ENCODE results near the gene PHF20. TPM values are rescaled to one million over a fixed set of nuclear protein-coding genes. Genes with fewer than 3 reads are reported as not detected.
"Not testable (repeated sequence)": the region's sequence is repeated elsewhere in the genome, so short reads cannot be mapped to it uniquely, and the experiment has no call there.

Gene PHF20
- total RNA-seq, 1 donor from 2014 or later: 37.6 TPM

DNA sequence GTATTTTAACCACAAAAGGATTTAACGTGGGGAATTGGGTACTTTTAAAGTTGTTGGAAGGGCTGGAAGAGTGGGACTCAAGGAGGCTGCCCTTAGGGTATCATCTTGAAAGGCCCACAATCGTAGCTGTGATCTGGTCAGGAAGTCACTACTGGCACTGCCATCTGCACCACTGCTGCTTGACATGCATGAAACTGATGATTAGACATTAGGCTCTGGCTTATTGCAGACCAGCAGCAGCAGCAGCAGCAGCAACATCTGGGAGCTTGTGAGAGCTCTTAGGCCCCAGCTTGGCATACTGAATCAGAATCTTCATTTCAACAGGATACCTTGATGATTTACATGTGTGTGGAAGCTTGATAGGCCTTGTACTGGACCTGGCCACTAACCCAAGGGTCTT lies 68.6 kb downstream of the PHF20 start:
- Mint-ChIP-seq H3K27ac (no peak overlapping the region), H3K27me3 (no peaks in the 10 kb centered on the region), H3K36me3 (peaks cover 35% of the 10 kb centered on the region), H3K4me3 (no peak overlapping the region), H3K9me3 (peaks cover 6% of the 10 kb centered on the region), H3K4me1 (ENCODE audit: unreplicated experiment) (peaks cover 6% of the 10 kb centered on the region)
- DNase-seq (ENCODE audit: extremely low spot score, unreplicated experiment): no peak
- TF ChIP-seq, protein P1, sequence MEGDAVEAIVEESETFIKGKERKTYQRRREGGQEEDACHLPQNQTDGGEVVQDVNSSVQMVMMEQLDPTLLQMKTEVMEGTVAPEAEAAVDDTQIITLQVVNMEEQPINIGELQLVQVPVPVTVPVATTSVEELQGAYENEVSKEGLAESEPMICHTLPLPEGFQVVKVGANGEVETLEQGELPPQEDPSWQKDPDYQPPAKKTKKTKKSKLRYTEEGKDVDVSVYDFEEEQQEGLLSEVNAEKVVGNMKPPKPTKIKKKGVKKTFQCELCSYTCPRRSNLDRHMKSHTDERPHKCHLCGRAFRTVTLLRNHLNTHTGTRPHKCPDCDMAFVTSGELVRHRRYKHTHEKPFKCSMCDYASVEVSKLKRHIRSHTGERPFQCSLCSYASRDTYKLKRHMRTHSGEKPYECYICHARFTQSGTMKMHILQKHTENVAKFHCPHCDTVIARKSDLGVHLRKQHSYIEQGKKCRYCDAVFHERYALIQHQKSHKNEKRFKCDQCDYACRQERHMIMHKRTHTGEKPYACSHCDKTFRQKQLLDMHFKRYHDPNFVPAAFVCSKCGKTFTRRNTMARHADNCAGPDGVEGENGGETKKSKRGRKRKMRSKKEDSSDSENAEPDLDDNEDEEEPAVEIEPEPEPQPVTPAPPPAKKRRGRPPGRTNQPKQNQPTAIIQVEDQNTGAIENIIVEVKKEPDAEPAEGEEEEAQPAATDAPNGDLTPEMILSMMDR (conservative IDR thresholded peaks at IDR 0.05): no peak

DNA sequence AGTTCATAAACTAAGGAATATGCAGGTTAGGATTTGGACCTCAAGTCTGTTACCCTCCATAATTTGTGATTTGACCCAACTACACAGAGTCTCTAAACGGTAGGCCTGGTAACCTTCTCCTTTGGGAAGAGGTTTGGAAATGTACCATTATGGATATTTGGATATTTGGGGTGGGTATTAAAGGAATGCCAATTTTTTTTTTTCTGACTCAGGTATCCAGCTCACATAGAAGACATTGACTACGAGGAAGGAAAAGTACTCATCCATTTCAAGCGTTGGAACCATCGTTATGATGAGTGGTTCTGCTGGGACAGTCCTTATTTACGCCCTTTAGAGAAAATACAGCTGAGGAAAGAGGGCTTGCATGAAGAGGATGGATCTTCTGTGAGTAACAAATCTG lies 70.5 kb downstream of the PHF20 start:
- no peak for DNase-seq (ENCODE audit: extremely low spot score, unreplicated experiment)
- Mint-ChIP-seq H3K27me3 (no peaks in the 10 kb centered on the region), H3K27ac (no peak overlapping the region), H3K4me3 (no peak overlapping the region), H3K9me3 (peaks cover 6% of the 10 kb centered on the region), H3K4me1 (ENCODE audit: unreplicated experiment) (peaks cover 4% of the 10 kb centered on the region), H3K36me3 (peaks cover 40% of the 10 kb centered on the region)
- TF ChIP-seq, protein P1 (conservative IDR thresholded peaks at IDR 0.05): no peak

GRCh38 chr20:35843894-35844293 lies 72.1 kb downstream of the PHF20 start:
- not testable (repeated sequence) for H3K4me3 Mint-ChIP-seq; DNase-seq (ENCODE audit: extremely low spot score, unreplicated experiment); H3K4me1 Mint-ChIP-seq (ENCODE audit: unreplicated experiment); H3K9me3 Mint-ChIP-seq; H3K27ac Mint-ChIP-seq; H3K27me3 Mint-ChIP-seq
- peaks cover 45% of the 10 kb centered on the region for H3K36me3 Mint-ChIP-seq

- H3K27ac Mint-ChIP-seq: no peak overlapping the region
- no peaks in the 10 kb centered on the region for H3K27me3 Mint-ChIP-seq
- H3K4me1 Mint-ChIP-seq (ENCODE audit: unreplicated experiment): no peaks in the 10 kb centered on the region
- peaks cover 42% of the 10 kb centered on the region for H3K36me3 Mint-ChIP-seq
- DNase-seq (ENCODE audit: extremely low spot score, unreplicated experiment): no peak
- no peak overlapping the region for H3K4me3 Mint-ChIP-seq
- TF ChIP-seq, protein P1 (conservative IDR thresholded peaks at IDR 0.05): no peak
- peaks cover 6% of the 10 kb centered on the region for H3K9me3 Mint-ChIP-seq
Observed at GRCh38 chr20:35845561-35845960, 73.7 kb downstream of the PHF20 start.

- Mint-ChIP-seq H3K27me3 (no peaks in the 10 kb centered on the region), H3K36me3 (peaks cover 26% of the 10 kb centered on the region), H3K9me3 (no peaks in the 10 kb centered on the region), H3K4me3 (no peak overlapping the region), H3K4me1 (ENCODE audit: unreplicated experiment) (no peaks in the 10 kb centered on the region), H3K27ac (no peak overlapping the region)
- TF ChIP-seq, protein P1 (conservative IDR thresholded peaks at IDR 0.05): no peak
- no peak for DNase-seq (ENCODE audit: extremely low spot score, unreplicated experiment)
Observed at GRCh38 chr20:35849706-35850105, 77.9 kb downstream of the PHF20 start.

GRCh38 chr20:35851659-35852058 lies 79.8 kb downstream of the PHF20 start:
- not testable (repeated sequence) for DNase-seq (ENCODE audit: extremely low spot score, unreplicated experiment); H3K4me3 Mint-ChIP-seq; H3K9me3 Mint-ChIP-seq; H3K4me1 Mint-ChIP-seq (ENCODE audit: unreplicated experiment); H3K27me3 Mint-ChIP-seq; H3K27ac Mint-ChIP-seq
- H3K36me3 Mint-ChIP-seq: peaks cover 30% of the 10 kb centered on the region

DNA sequence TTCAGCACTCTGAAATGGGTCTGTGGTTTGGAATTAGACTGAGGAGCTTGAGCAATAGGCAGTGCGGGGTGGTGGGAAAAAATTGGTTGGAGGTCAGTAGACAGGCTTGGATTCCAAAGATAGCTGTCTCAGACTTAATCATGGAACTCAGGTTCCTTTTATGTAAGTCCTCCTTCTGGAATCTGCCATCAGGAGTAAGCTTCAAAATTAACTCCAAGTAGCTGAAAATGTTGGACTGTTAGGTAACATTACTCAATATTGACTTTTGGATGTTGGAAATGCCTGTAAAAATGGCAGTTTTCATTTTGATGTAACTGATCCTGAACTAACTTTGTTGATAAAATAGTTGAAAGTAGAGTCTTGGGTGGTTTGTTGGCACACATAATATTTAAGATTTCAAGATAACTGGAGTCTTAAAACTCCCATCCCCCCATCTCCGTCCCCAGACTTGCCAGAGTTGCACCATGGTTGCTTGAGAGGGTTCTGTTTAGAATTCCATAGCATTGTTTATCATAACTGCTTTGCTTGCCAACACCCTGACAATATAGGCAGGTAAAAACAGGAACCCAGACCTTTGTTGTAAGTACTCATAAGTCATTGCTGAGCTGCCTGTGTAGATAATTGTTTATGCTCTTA lies 83.0 kb downstream of the PHF20 start:
- peaks cover 31% of the 10 kb centered on the region for H3K36me3 Mint-ChIP-seq
- H3K27ac Mint-ChIP-seq: peak overlapping the region; percentile 70
- TF ChIP-seq, protein P1 (conservative IDR thresholded peaks at IDR 0.05): no peak

DNA sequence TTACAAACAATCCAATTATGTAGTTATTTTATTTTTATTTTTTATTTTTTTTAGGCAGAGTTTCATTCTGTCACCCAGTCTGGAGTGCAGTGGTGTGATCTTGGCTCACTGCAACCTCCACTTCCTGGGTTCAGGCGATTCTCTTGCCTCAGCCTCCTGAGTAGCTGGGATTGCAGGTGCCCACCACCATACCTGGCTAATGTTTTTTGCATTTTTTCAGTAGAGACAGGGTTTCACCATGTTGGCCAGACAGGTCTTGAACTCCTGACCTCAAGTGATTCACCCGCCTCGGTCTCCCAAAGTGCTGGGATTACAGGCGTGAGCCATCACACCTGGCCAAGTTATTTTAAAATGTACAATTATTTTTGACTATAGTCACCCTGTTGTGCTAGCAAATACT lies 83.8 kb downstream of the PHF20 start:
- H3K27me3 Mint-ChIP-seq; H3K4me1 Mint-ChIP-seq (ENCODE audit: unreplicated experiment); H3K9me3 Mint-ChIP-seq; DNase-seq (ENCODE audit: extremely low spot score, unreplicated experiment); H3K4me3 Mint-ChIP-seq: not testable (repeated sequence)
- peak overlapping the region; percentile 92 for H3K27ac Mint-ChIP-seq
- peaks cover 31% of the 10 kb centered on the region for H3K36me3 Mint-ChIP-seq

More for the DNA sequence above, 83.0 kb downstream of the PHF20 start:
- Mint-ChIP-seq H3K4me3 (no peak overlapping the region), H3K27me3 (no peaks in the 10 kb centered on the region), H3K4me1 (ENCODE audit: unreplicated experiment) (peaks cover 10% of the 10 kb centered on the region), H3K9me3 (no peaks in the 10 kb centered on the region)
- DNase-seq (ENCODE audit: extremely low spot score, unreplicated experiment): no peak
